ENCODE measurements around the gene SERPINB8. TPM values are rescaled to one million over a fixed set of nuclear protein-coding genes. Genes with fewer than 3 reads are reported as not detected.

SERPINB8 gene
- total and polyA plus RNA-seq, 2 of the 13 experiments (the other 11 are each of a cell fraction or from before 2014, with no cell fraction given): 0.95 to 2.2 TPM

- in situ Hi-C loops (cut with HindIII; ENCODE audit: extremely low pct_ligation_motif_present, low pct_unique_long_range_greater_than_20kb) (loop anchor here (10.0 kb wide), 1 partner anchor 76 kb away; no protein-coding TSS in a partner anchor), intact Hi-C loops (cut with micrococcal nuclease; ENCODE audit: unreplicated experiment) (no loop called here)
- Histone ChIP-seq H3K79me2 (ENCODE audit: insufficient read depth, low read length) (no peaks in the 10 kb centered on the region), H3K27ac (ENCODE audit: extremely low read length, insufficient read depth, low read length) (no peak overlapping the region), H3K27me3 (ENCODE audit: control insufficient read depth in 1 of 2, insufficient read depth in 2 of 2, low read length in 2 of 2) (no peaks in the 10 kb centered on the region), H3K4me2 (ENCODE audit: low read depth, low read length) (peak overlapping the region; percentile 97), H3K4me3 (replicated peaks in 1 of 3; ENCODE audit: insufficient read depth in 1 of 3, low read depth in 2 of 3, low read length in 3 of 3) (peak overlapping the region; percentile 62 to 83 (median 78)), H4K20me1 (ENCODE audit: insufficient read depth, low read length) (no peaks in the 10 kb centered on the region), H3K9me3 (ENCODE audit: low read length) (no peaks in the 10 kb centered on the region), H3K9ac (ENCODE audit: insufficient read depth, low read depth, low read length) (peak overlapping the region; percentile 70), H3K4me1 (ENCODE audit: insufficient read depth, low read length) (peaks cover 18% of the 10 kb centered on the region), H2AFZ (ENCODE audit: low read length) (peak overlapping the region; percentile 77), H3K36me3 (replicated peaks in 1 of 2; ENCODE audit: control insufficient read depth in 1 of 2, insufficient read depth in 2 of 2, low read length in 2 of 2) (no peaks in the 10 kb centered on the region)
- no peak for DNase-seq (ENCODE audit: low spot score)
- BruUV-seq (replicated peaks): no TSS peak
- TF ChIP-seq ARHGAP35 (CRISPR knock-in tag; IDR thresholded peaks at IDR 0.05; ENCODE audit: borderline replicate concordance) (no peak), ZNF761 (CRISPR knock-in tag; conservative IDR thresholded peaks at IDR 0.05) (0 out of 2 replicates have a peak, but pooled peaks have one; percentile 2), ZNF430 (CRISPR knock-in tag; IDR thresholded peaks at IDR 0.05) (no peak), ZNF737 (CRISPR knock-in tag; IDR thresholded peaks at IDR 0.05; ENCODE audit: borderline replicate concordance) (0 out of 2 replicates have a peak, but pooled peaks have one; percentile 34), ZNF709 (CRISPR knock-in tag; IDR thresholded peaks at IDR 0.05) (peak; percentile 14; the same call in 1 of the 2 replicates), ZNF317 (CRISPR knock-in tag; IDR thresholded peaks at IDR 0.05) (no peak), ZNF230 (CRISPR knock-in tag; IDR thresholded peaks at IDR 0.05) (0 out of 2 replicates have a peak, but pooled peaks have one; percentile 6)
- ATAC-seq: peak; percentile 10
- FAIRE-seq: no peak
- CTCF ChIA-PET (ENCODE audit: low intra/inter-chr PET ratio, low total read pairs): no interaction called here
- POLR2A ChIA-PET: interaction anchor here (0.6 to 0.7 kb wide), 2 partner anchors 13 to 1308 kb away, joined by 3 to 5 read pairs; no protein-coding TSS in a partner anchor
- WGBS (ENCODE audit: low lambda C conversion rate): 86% methylated on average over 18 of the region's 18 CpGs
Measured at GRCh38 chr18:63970809-63971205, 926 bp downstream of the SERPINB8 start.

GRCh38 chr18:63971320-63972001 lies 1.6 kb downstream of the SERPINB8 start:
- no peak for FAIRE-seq
- intact Hi-C loops (cut with micrococcal nuclease; ENCODE audit: unreplicated experiment): no loop called here
- 87% methylated on average over 13 of the region's 13 CpGs for WGBS (ENCODE audit: low lambda C conversion rate)
- H3K4me1 ChIP-seq (ENCODE audit: insufficient read depth, low read length): peaks cover 18% of the 10 kb centered on the region
- TF ChIP-seq, protein P1, sequence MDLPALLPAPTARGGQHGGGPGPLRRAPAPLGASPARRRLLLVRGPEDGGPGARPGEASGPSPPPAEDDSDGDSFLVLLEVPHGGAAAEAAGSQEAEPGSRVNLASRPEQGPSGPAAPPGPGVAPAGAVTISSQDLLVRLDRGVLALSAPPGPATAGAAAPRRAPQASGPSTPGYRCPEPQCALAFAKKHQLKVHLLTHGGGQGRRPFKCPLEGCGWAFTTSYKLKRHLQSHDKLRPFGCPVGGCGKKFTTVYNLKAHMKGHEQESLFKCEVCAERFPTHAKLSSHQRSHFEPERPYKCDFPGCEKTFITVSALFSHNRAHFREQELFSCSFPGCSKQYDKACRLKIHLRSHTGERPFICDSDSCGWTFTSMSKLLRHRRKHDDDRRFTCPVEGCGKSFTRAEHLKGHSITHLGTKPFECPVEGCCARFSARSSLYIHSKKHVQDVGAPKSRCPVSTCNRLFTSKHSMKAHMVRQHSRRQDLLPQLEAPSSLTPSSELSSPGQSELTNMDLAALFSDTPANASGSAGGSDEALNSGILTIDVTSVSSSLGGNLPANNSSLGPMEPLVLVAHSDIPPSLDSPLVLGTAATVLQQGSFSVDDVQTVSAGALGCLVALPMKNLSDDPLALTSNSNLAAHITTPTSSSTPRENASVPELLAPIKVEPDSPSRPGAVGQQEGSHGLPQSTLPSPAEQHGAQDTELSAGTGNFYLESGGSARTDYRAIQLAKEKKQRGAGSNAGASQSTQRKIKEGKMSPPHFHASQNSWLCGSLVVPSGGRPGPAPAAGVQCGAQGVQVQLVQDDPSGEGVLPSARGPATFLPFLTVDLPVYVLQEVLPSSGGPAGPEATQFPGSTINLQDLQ (CRISPR knock-in tag; IDR thresholded peaks at IDR 0.05): no peak
- H3K4me2 ChIP-seq (ENCODE audit: low read depth, low read length): 0 out of 2 replicates have a peak overlapping the region, but pooled peaks have one; percentile 97
- no peak overlapping the region for H3K9ac ChIP-seq (ENCODE audit: insufficient read depth, low read depth, low read length)
- no peak overlapping the region for H2AFZ ChIP-seq (ENCODE audit: low read length)
- in situ Hi-C loops (cut with HindIII; ENCODE audit: extremely low pct_ligation_motif_present, low pct_unique_long_range_greater_than_20kb): loop anchor here (10.0 kb wide), 1 partner anchor 77 kb away; no protein-coding TSS in a partner anchor
- H3K27ac ChIP-seq (ENCODE audit: extremely low read length, insufficient read depth, low read length): no peak overlapping the region
- H4K20me1 ChIP-seq (ENCODE audit: insufficient read depth, low read length): no peaks in the 10 kb centered on the region
- no peaks in the 10 kb centered on the region for H3K9me3 ChIP-seq (ENCODE audit: low read length)
- no peaks in the 10 kb centered on the region for H3K79me2 ChIP-seq (ENCODE audit: insufficient read depth, low read length)
- no peak overlapping the region for H3K4me3 ChIP-seq (replicated peaks in 1 of 3; ENCODE audit: insufficient read depth in 1 of 3, low read depth in 2 of 3, low read length in 3 of 3)
- H3K27me3 ChIP-seq (ENCODE audit: control insufficient read depth in 1 of 2, insufficient read depth in 2 of 2, low read length in 2 of 2): no peaks in the 10 kb centered on the region
- no peaks in the 10 kb centered on the region for H3K36me3 ChIP-seq (replicated peaks in 1 of 2; ENCODE audit: control insufficient read depth in 1 of 2, insufficient read depth in 2 of 2, low read length in 2 of 2)
- ChIA-PET POLR2A (no interaction called here), CTCF (ENCODE audit: low intra/inter-chr PET ratio, low total read pairs) (no interaction called here)
- no peak for ATAC-seq
- TSS peak; percentile 44 for BruUV-seq (replicated peaks)
- DNase-seq (ENCODE audit: low spot score): no peak
